Hypothalamus (tissue), 51 donors: ENCODE data around the gene ATP10A.
A peak's percentile ranks its signal among the peaks of the same experiment; 100 is the strongest.

Experiments
- DNase-seq, 51 donors: peaks; one replicate each; lab custom pipeline; 2025; lab: John Stamatoyannopoulos, UW

The ATP10A gene

GRCh38 chr15:25742776-25743547, 120.2 kb downstream of the ATP10A start:
- no peak for DNase-seq

- DNase-seq, result peak in 19 of 51 donors; percentile 12 to 64 (median 40)
These were observed 120.9 kb downstream of the ATP10A start for GRCh38 chr15:25742041-25742730.

- DNase-seq, result no peak
These were observed 121.9 kb downstream of the ATP10A start for GRCh38 chr15:25741256-25741580.

GRCh38 chr15:25740383-25741255, 122.5 kb downstream of the ATP10A start:
- no peak for DNase-seq

- DNase-seq, result no peak
These were observed 123.4 kb downstream of the ATP10A start for GRCh38 chr15:25739687-25740121.

GRCh38 chr15:25738171-25738965, 124.8 kb downstream of the ATP10A start:
- no peak for DNase-seq

GRCh38 chr15:25737218-25737643, 125.9 kb downstream of the ATP10A start:
- no peak for DNase-seq

GRCh38 chr15:25736461-25736860, 126.7 kb downstream of the ATP10A start:
- no peak for DNase-seq

- DNase-seq, result peak in 1 of 51 donors; percentile 30
These were observed 127.4 kb downstream of the ATP10A start for GRCh38 chr15:25735550-25736384.

- no peak for DNase-seq
These were observed 128.3 kb downstream of the ATP10A start for GRCh38 chr15:25734680-25735355.

- no peak for DNase-seq
These were observed 129.1 kb downstream of the ATP10A start for GRCh38 chr15:25733856-25734679.

- no peak for DNase-seq
These were observed 129.9 kb downstream of the ATP10A start for GRCh38 chr15:25733036-25733855.

- no peak for DNase-seq
These were observed 130.9 kb downstream of the ATP10A start for GRCh38 chr15:25732191-25732590.

- no peak for DNase-seq
These were observed 131.7 kb downstream of the ATP10A start for GRCh38 chr15:25731411-25731810.

- DNase-seq, result no peak
These were observed 132.2 kb downstream of the ATP10A start for GRCh38 chr15:25730918-25731317.

GRCh38 chr15:25728816-25729215, 134.3 kb downstream of the ATP10A start:
- DNase-seq, result no peak
